GM12878 (cell line): ENCODE measurements around the gene RGS2.

Source experiments
- CBX3 ChIP-seq: fragments of 200-600 bp; sonication (generic); IDR thresholded peaks from 2 replicates; pipeline ENCODE4 v1.6.1; 2016; ENCODE audit warnings: low read depth, borderline replicate concordance
- CHD1 ChIP-seq: IDR thresholded peaks from 2 replicates; pipeline ENCODE4 v1.6.1; 2012; ENCODE audit warnings: low read depth, low read length, improper control_type of control experiment
- CHD2 ChIP-seq: IDR thresholded peaks from 2 replicates; pipeline ENCODE4 v1.6.1; 2011; ENCODE audit warnings: low read depth, low read length, improper control_type of control experiment, borderline replicate concordance
- CREB1 ChIP-seq: IDR thresholded peaks from 2 replicates; pipeline ENCODE4 v1.6.1; 2012; ENCODE audit warnings: low read depth, mild to moderate bottlenecking, inconsistent platforms
- EP300 ChIP-seq, 2 experiments: fragments of 150-350 bp in 1 of 2; IDR thresholded peaks; 2 replicates each; pipeline ENCODE4 v1.6.1; 2011 to 2012; ENCODE audit warnings: low read depth in 2 of 2, low read length in 2 of 2, borderline replicate concordance in 1 of 2, improper control_type of control experiment in 1 of 2, inconsistent platforms in 1 of 2; ENCODE audit not compliant: control insufficient read depth in 1 of 2
- HDAC2 ChIP-seq: fragments of 200-600 bp; sonication (generic); IDR thresholded peaks from 2 replicates; pipeline ENCODE4 v1.6.1; 2017
- NFIC ChIP-seq: IDR thresholded peaks from 2 replicates; pipeline ENCODE4 v1.6.1; 2012; ENCODE audit warnings: low read depth, mild to moderate bottlenecking, inconsistent platforms, low read length, moderate library complexity
- POU2F2 ChIP-seq: IDR thresholded peaks from 3 replicates; pipeline ENCODE4 v1.6.1; 2011; ENCODE audit warnings: low read depth, mild to moderate bottlenecking, low read length, borderline replicate concordance
- TCF12 ChIP-seq: IDR thresholded peaks from 2 replicates; pipeline ENCODE4 v1.6.1; 2011; ENCODE audit warnings: low read depth, mild to moderate bottlenecking, low read length
- YY1 ChIP-seq: IDR thresholded peaks from 2 replicates; pipeline ENCODE4 v1.6.1; 2011; ENCODE audit warnings: low read depth, mild to moderate bottlenecking, low read length
- TF ChIP-seq, protein P1 (sequence below), 3 experiments: IDR thresholded peaks in 2 of 3; conservative IDR thresholded peaks in 1 of 3; 2 replicates each; pipeline ENCODE4 v1.5.1; 2011; ENCODE audit warnings: low read depth in 3 of 3, low read length in 3 of 3, mild to moderate bottlenecking in 3 of 3, control low read depth in 2 of 3, moderate library complexity in 2 of 3, inconsistent platforms in 1 of 3, mixed read lengths in 1 of 3; ENCODE audit not compliant: control insufficient read depth in 2 of 3, insufficient read depth in 1 of 3; ENCODE audit errors: extremely low read depth in 1 of 3
- TF ChIP-seq, protein P2 (sequence below): IDR thresholded peaks from 2 replicates; pipeline ENCODE4 v1.6.1; 2012; ENCODE audit warnings: mild to moderate bottlenecking, low read depth, low read length
- TF ChIP-seq, protein P3 (sequence below): fragments of 450-650 bp; IDR thresholded peaks from 2 replicates; pipeline ENCODE4 v1.6.1; 2017; ENCODE audit warnings: mild to moderate bottlenecking, low read depth, inconsistent platforms; ENCODE audit not compliant: poor library complexity, severe bottlenecking

DNA sequence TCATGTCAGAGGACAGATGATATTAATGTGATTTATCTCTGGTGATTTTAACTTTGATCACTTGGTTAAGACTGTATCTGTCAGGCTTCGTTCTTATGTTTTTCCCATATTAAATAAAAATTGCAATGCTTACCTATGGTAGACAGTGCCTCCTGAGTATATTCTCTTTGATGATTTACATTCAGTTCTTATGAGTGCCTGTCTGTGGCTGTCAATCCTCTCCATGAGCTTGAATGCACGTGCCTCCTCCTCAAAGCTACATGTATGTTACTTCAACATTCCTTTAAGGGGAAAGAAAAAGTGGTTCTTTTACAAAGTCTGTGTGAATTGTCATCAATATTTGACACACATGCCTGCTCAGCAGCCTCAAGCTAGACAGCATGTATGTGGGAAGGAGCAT lies 44.2 kb upstream of the RGS2 start:
- TF ChIP-seq, protein P1, sequence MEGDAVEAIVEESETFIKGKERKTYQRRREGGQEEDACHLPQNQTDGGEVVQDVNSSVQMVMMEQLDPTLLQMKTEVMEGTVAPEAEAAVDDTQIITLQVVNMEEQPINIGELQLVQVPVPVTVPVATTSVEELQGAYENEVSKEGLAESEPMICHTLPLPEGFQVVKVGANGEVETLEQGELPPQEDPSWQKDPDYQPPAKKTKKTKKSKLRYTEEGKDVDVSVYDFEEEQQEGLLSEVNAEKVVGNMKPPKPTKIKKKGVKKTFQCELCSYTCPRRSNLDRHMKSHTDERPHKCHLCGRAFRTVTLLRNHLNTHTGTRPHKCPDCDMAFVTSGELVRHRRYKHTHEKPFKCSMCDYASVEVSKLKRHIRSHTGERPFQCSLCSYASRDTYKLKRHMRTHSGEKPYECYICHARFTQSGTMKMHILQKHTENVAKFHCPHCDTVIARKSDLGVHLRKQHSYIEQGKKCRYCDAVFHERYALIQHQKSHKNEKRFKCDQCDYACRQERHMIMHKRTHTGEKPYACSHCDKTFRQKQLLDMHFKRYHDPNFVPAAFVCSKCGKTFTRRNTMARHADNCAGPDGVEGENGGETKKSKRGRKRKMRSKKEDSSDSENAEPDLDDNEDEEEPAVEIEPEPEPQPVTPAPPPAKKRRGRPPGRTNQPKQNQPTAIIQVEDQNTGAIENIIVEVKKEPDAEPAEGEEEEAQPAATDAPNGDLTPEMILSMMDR (IDR thresholded peaks at IDR 0.05 in 2 of 3, conservative IDR thresholded peaks at IDR 0.05 in 1 of 3; ENCODE audit: control insufficient read depth in 2 of 3, extremely low read depth in 1 of 3, insufficient read depth in 1 of 3, low read depth in 3 of 3, low read length in 3 of 3) = no peak
- no peak for TF ChIP-seq YY1
- no peak for TF ChIP-seq CBX3
- no peak for TF ChIP-seq TCF12
- TF ChIP-seq CHD1 = no peak
- no peak for TF ChIP-seq CHD2
- no peak for TF ChIP-seq NFIC
- no peak for TF ChIP-seq CREB1
- no peak for TF ChIP-seq HDAC2
- TF ChIP-seq, protein P2, sequence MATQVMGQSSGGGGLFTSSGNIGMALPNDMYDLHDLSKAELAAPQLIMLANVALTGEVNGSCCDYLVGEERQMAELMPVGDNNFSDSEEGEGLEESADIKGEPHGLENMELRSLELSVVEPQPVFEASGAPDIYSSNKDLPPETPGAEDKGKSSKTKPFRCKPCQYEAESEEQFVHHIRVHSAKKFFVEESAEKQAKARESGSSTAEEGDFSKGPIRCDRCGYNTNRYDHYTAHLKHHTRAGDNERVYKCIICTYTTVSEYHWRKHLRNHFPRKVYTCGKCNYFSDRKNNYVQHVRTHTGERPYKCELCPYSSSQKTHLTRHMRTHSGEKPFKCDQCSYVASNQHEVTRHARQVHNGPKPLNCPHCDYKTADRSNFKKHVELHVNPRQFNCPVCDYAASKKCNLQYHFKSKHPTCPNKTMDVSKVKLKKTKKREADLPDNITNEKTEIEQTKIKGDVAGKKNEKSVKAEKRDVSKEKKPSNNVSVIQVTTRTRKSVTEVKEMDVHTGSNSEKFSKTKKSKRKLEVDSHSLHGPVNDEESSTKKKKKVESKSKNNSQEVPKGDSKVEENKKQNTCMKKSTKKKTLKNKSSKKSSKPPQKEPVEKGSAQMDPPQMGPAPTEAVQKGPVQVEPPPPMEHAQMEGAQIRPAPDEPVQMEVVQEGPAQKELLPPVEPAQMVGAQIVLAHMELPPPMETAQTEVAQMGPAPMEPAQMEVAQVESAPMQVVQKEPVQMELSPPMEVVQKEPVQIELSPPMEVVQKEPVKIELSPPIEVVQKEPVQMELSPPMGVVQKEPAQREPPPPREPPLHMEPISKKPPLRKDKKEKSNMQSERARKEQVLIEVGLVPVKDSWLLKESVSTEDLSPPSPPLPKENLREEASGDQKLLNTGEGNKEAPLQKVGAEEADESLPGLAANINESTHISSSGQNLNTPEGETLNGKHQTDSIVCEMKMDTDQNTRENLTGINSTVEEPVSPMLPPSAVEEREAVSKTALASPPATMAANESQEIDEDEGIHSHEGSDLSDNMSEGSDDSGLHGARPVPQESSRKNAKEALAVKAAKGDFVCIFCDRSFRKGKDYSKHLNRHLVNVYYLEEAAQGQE = no peak
- no peak for TF ChIP-seq POU2F2
- no peak for TF ChIP-seq EP300 (IDR thresholded peaks at IDR 0.05; ENCODE audit: borderline replicate concordance in 1 of 2, control insufficient read depth in 1 of 2, low read depth in 2 of 2, low read length in 2 of 2)
- TF ChIP-seq, protein P3, sequence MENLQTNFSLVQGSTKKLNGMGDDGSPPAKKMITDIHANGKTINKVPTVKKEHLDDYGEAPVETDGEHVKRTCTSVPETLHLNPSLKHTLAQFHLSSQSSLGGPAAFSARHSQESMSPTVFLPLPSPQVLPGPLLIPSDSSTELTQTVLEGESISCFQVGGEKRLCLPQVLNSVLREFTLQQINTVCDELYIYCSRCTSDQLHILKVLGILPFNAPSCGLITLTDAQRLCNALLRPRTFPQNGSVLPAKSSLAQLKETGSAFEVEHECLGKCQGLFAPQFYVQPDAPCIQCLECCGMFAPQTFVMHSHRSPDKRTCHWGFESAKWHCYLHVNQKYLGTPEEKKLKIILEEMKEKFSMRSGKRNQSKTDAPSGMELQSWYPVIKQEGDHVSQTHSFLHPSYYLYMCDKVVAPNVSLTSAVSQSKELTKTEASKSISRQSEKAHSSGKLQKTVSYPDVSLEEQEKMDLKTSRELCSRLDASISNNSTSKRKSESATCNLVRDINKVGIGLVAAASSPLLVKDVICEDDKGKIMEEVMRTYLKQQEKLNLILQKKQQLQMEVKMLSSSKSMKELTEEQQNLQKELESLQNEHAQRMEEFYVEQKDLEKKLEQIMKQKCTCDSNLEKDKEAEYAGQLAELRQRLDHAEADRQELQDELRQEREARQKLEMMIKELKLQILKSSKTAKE = no peak
